Retinal pigment epithelial cell (primary cell): Measurements from ENCODE around the gene GABRR3.
"Not testable (repeated sequence)": the region's sequence is repeated elsewhere in the genome, so short reads cannot be mapped to it uniquely, and the experiment has no call there.

Experiments used
- DNase-seq: peaks from one replicate; pipeline ENCODE4 v3.0.0-alpha.2; 2010; ENCODE audit warnings: low read depth
- H3K4me3 ChIP-seq: 2 replicates; pipeline ENCODE4 v1.5.1; 2011; ENCODE audit warnings: mild to moderate bottlenecking, low read length, control low read depth, moderate library complexity
- TF ChIP-seq, protein P1 (sequence below): conservative IDR thresholded peaks from 2 replicates; pipeline ENCODE4 v1.5.1; 2011; ENCODE audit warnings: low read depth, low read length, control low read depth, inconsistent platforms

GABRR3 gene

GRCh38 chr3:98012979-98013378 lies 22.1 kb downstream of the GABRR3 start:
- no peak for DNase-seq
- TF ChIP-seq, protein P1, sequence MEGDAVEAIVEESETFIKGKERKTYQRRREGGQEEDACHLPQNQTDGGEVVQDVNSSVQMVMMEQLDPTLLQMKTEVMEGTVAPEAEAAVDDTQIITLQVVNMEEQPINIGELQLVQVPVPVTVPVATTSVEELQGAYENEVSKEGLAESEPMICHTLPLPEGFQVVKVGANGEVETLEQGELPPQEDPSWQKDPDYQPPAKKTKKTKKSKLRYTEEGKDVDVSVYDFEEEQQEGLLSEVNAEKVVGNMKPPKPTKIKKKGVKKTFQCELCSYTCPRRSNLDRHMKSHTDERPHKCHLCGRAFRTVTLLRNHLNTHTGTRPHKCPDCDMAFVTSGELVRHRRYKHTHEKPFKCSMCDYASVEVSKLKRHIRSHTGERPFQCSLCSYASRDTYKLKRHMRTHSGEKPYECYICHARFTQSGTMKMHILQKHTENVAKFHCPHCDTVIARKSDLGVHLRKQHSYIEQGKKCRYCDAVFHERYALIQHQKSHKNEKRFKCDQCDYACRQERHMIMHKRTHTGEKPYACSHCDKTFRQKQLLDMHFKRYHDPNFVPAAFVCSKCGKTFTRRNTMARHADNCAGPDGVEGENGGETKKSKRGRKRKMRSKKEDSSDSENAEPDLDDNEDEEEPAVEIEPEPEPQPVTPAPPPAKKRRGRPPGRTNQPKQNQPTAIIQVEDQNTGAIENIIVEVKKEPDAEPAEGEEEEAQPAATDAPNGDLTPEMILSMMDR, result no peak
- H3K4me3 ChIP-seq, result no peak overlapping the region

DNA sequence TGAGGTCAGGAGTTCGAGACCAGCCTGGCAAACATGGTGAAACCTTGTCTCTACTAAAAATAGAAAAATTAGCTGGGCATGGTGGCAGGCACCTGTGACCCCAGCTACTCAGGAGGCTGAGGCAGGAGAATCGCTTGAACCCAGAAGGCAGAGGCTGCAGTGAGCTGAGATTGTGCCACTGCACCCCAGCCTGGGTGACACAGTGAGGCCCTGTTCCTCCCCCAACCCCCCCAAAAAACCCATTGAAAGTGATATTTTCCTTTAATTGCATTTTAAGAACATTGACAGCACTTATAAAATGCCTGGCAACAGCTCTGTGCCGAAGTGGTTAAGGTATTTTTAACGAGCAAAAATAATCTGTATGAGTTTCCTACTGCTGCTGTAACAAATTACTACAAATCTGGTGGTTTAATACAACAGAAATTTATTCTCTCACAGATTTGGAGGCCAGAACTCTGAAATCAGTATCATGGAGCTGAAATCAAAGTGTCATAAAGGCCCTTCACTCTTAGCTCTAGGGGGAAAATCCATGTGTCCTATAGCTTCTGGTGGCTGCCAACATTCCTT lies 24.1 kb downstream of the GABRR3 start:
- DNase-seq, H3K4me3 ChIP-seq: not testable (repeated sequence)

DNA sequence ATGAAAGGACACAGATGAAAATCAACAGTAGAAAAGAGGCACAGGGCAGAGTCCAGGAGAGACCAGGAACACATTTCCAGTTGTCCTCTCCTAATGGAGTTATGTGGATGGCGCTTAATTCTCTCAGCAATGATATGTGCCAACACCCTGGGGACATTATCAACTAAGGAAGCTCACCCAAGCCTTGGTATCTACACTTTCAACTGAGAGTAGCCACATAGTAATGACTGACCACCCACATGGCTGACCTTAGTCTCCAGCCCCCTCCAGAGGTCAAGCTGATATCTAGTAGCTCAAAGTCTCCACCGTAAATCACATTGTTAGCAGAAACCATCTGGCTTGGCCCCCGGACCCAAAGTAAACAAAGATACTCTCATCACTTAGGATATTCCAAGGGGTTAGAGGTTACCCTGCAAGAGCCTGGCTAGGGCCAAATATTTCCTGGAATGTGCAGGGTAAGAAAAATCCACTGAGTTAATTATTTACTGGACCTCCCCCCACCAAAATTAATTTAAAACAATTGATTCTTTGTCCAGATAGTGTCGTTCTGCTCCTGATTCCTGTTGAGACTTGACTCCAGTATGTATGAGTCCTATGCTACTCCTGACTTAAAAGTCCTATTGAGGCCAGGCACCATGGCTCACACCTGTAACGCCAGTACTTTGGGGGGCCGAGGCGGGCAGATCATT lies 24.8 kb downstream of the GABRR3 start:
- no peak overlapping the region for H3K4me3 ChIP-seq
- TF ChIP-seq, protein P1, result no peak
- no peak for DNase-seq

DNA sequence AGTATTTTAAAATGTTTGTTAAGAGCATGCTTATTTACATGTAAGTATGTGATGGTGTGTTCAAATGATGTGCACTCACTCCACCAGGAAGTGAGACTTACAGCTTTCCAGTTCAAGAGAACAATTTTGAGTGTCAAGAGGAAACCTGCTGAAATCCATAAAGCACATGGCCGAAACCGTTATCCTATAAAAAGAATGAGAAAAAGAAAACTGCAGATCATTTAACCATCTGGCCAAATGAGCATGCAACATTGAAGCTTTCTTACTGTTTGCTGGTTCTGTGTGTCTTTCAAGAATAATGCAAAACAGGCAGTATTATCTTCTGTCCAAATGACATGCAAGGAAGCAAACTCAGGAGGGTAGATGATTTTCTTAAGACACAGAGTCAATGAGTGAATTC lies 26.3 kb downstream of the GABRR3 start:
- TF ChIP-seq, protein P1, result no peak
- DNase-seq, result no peak
- no peak overlapping the region for H3K4me3 ChIP-seq

GRCh38 chr3:98005438-98005837 lies 29.7 kb downstream of the GABRR3 start:
- TF ChIP-seq, protein P1, result no peak
- no peak for DNase-seq
- H3K4me3 ChIP-seq, result no peak overlapping the region

GRCh38 chr3:98004721-98005120 lies 30.4 kb downstream of the GABRR3 start:
- H3K4me3 ChIP-seq, result no peak overlapping the region

GRCh38 chr3:98003306-98003969 lies 31.7 kb downstream of the GABRR3 start:
- no peak for DNase-seq
- TF ChIP-seq, protein P1, result no peak
- H3K4me3 ChIP-seq, result no peak overlapping the region

More at GRCh38 chr3:98004721-98005120, 30.4 kb downstream of the GABRR3 start:
- DNase-seq, result no peak
- TF ChIP-seq, protein P1, result no peak
